ENCODE data around the gene SLC19A3. TPM values are rescaled to one million over a fixed set of nuclear protein-coding genes. Genes with fewer than 3 reads are reported as not detected.
"Not testable (repeated sequence)": the region's sequence is repeated elsewhere in the genome, so short reads cannot be mapped to it uniquely, and the experiment has no call there.

SLC19A3 gene
- total and polyA plus RNA-seq, 4 donors: 4.6 to 56.5 (median 19.5) TPM

DNA sequence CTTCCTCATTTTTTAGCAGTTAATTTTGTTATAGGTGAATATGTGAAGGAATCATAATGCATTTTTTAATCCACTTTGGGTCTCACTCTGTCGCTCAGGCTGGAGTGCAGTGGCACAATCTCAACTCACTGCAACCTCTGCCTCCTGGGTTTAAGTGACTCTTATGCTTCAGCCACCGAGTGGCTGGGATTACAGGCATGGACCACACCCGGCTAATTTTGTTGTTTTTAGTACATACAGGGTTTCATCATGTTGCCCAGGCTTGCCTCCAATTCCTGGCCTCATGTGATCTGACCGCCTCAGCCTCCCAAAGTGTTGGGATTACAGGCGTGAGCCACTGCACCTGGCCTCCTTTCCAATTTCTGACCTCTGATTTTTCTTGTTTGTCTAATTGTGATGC lies 33.6 kb downstream of the SLC19A3 start:
- no peaks in the 10 kb centered on the region for H3K27me3 ChIP-seq (ENCODE audit: control insufficient read depth in 3 of 3, insufficient read depth in 3 of 3, low read length in 2 of 3)
- TF ChIP-seq, protein P1, sequence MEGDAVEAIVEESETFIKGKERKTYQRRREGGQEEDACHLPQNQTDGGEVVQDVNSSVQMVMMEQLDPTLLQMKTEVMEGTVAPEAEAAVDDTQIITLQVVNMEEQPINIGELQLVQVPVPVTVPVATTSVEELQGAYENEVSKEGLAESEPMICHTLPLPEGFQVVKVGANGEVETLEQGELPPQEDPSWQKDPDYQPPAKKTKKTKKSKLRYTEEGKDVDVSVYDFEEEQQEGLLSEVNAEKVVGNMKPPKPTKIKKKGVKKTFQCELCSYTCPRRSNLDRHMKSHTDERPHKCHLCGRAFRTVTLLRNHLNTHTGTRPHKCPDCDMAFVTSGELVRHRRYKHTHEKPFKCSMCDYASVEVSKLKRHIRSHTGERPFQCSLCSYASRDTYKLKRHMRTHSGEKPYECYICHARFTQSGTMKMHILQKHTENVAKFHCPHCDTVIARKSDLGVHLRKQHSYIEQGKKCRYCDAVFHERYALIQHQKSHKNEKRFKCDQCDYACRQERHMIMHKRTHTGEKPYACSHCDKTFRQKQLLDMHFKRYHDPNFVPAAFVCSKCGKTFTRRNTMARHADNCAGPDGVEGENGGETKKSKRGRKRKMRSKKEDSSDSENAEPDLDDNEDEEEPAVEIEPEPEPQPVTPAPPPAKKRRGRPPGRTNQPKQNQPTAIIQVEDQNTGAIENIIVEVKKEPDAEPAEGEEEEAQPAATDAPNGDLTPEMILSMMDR (IDR thresholded peaks at IDR 0.05; ENCODE audit: control extremely low read depth, extremely low read depth): no peak
- H3K4me3 ChIP-seq: no peak overlapping the region
- peaks cover 0 to 4% (median 0%) of the 10 kb centered on the region in 4 donors for H3K9me3 ChIP-seq (ENCODE audit: control insufficient read depth in 4 of 4, insufficient read depth in 3 of 4, low read length in 3 of 4)
- no peak for ATAC-seq (ENCODE audit: insufficient read depth, low FRiP score)
- no peaks in the 10 kb centered on the region for H3K36me3 ChIP-seq (ENCODE audit: control insufficient read depth in 4 of 4, insufficient read depth in 4 of 4, low read length in 4 of 4)
- no peak overlapping the region for H3K27ac ChIP-seq (ENCODE audit: low read depth in 1 of 2, low read length in 1 of 2)
- H3K9ac ChIP-seq (ENCODE audit: insufficient read depth in 1 of 2, low read length in 2 of 2): no peak overlapping the region
- WGBS, 2 donors: 58 to 88% methylated on average over 5 of the region's 5 CpGs
- no peaks in the 10 kb centered on the region for H3K4me1 ChIP-seq (ENCODE audit: control insufficient read depth in 5 of 5, insufficient read depth in 5 of 5, low read length in 5 of 5)
- DNase-seq: no peak

DNA sequence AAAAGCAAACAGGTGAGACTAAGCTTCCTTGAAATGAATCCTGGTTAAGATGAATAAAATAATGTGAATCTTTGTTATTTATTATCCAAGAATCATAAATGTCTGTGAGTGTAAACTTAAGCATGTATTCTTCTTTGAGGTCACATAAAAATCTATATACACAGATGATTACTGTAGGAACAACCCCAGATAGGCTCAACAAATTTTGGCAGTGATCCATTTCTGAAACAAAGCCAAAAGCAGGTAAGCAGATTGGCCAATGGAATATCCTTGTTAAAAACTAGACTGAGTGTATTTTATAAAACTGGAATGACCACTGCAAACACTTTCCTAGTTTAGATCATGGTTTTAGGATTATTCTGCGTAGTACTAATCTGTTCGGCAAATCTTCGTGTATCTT lies 39.9 kb downstream of the SLC19A3 start:
- Histone ChIP-seq H3K9ac (ENCODE audit: insufficient read depth in 1 of 2, low read length in 2 of 2) (no peak overlapping the region), H3K27me3 (ENCODE audit: control insufficient read depth in 3 of 3, insufficient read depth in 3 of 3, low read length in 2 of 3) (no peaks in the 10 kb centered on the region), H3K4me1 (ENCODE audit: control insufficient read depth in 5 of 5, insufficient read depth in 5 of 5, low read length in 5 of 5) (no peaks in the 10 kb centered on the region), H3K27ac (ENCODE audit: low read depth in 1 of 2, low read length in 1 of 2) (no peak overlapping the region), H3K4me3 (no peak overlapping the region), H3K9me3 (ENCODE audit: control insufficient read depth in 4 of 4, insufficient read depth in 3 of 4, low read length in 3 of 4) (no peaks in the 10 kb centered on the region), H3K36me3 (ENCODE audit: control insufficient read depth in 4 of 4, insufficient read depth in 4 of 4, low read length in 4 of 4) (no peaks in the 10 kb centered on the region)
- TF ChIP-seq, protein P1 (IDR thresholded peaks at IDR 0.05; ENCODE audit: control extremely low read depth, extremely low read depth): no peak
- DNase-seq (no peak), ATAC-seq (ENCODE audit: insufficient read depth, low FRiP score) (no peak)
- 68 to 86% methylated on average over 3 of the region's 3 CpGs for WGBS, 2 donors

DNA sequence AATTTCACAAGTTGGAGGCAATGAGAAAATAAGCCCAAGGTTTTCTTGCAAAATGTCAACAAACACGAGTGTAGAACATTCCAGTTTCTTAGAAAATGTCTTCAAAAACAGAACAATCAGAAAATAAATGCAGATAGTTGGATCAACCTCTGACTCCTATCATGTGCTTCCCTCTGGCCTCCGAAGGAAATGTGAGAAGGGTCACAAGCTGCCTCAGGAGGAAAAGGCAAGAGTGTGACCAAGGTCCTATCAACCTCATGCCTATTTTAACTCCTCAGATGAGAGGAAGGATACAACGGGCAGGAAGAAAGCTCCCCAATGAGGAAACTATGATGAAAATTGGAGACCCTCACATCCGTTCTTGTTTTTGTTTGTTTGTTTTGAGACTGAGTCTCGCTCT lies 43.3 kb downstream of the SLC19A3 start:
- Histone ChIP-seq H3K4me1 (ENCODE audit: control insufficient read depth in 5 of 5, insufficient read depth in 5 of 5, low read length in 5 of 5) (peaks cover 0 to 4% (median 0%) of the 10 kb centered on the region in 5 donors), H3K36me3 (ENCODE audit: control insufficient read depth in 4 of 4, insufficient read depth in 4 of 4, low read length in 4 of 4) (no peaks in the 10 kb centered on the region)
- TF ChIP-seq, protein P1 (IDR thresholded peaks at IDR 0.05; ENCODE audit: control extremely low read depth, extremely low read depth): no peak

DNA sequence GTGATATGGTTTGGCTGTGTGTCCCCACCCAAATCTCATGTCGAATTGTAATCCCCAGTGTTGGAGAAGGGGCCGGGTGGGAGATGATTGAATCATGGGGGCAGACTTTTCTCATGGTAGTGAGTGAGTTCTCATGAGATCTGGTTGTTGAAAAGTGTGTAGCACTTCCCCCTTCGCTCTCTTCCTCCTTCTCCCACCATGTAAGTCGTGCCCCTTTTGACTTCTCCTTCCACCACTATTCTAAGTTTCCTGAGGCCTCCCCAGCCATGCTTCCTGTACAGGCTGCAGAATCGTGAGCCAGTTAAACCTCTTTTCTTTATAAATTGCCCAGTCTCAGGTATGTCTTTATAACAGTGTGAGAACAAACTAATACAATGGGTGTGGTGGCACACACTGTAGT lies 44.2 kb downstream of the SLC19A3 start:
- H3K9ac ChIP-seq (ENCODE audit: insufficient read depth in 1 of 2, low read length in 2 of 2); ATAC-seq (ENCODE audit: insufficient read depth, low FRiP score): not testable (repeated sequence)

More for the DNA sequence above, 43.3 kb downstream of the SLC19A3 start:
- DNase-seq: no peak
- ATAC-seq (ENCODE audit: insufficient read depth, low FRiP score): no peak
- no peak overlapping the region for H3K4me3 ChIP-seq
- WGBS, 2 donors: 62 to 72% methylated on average over 5 of the region's 5 CpGs
- no peak overlapping the region for H3K9ac ChIP-seq (ENCODE audit: insufficient read depth in 1 of 2, low read length in 2 of 2)
- H3K27ac ChIP-seq (ENCODE audit: low read depth in 1 of 2, low read length in 1 of 2): no peak overlapping the region
- H3K27me3 ChIP-seq (ENCODE audit: control insufficient read depth in 3 of 3, insufficient read depth in 3 of 3, low read length in 2 of 3): no peaks in the 10 kb centered on the region
- peaks cover 0 to 2% (median 0%) of the 10 kb centered on the region in 4 donors for H3K9me3 ChIP-seq (ENCODE audit: control insufficient read depth in 4 of 4, insufficient read depth in 3 of 4, low read length in 3 of 4)

More for the DNA sequence above, 44.2 kb downstream of the SLC19A3 start:
- H3K27me3 ChIP-seq (ENCODE audit: control insufficient read depth in 3 of 3, insufficient read depth in 3 of 3, low read length in 2 of 3); DNase-seq; H3K27ac ChIP-seq (ENCODE audit: low read depth in 1 of 2, low read length in 1 of 2); H3K36me3 ChIP-seq (ENCODE audit: control insufficient read depth in 4 of 4, insufficient read depth in 4 of 4, low read length in 4 of 4); H3K4me3 ChIP-seq; H3K9me3 ChIP-seq (ENCODE audit: control insufficient read depth in 4 of 4, insufficient read depth in 3 of 4, low read length in 3 of 4); H3K4me1 ChIP-seq (ENCODE audit: control insufficient read depth in 5 of 5, insufficient read depth in 5 of 5, low read length in 5 of 5): not testable (repeated sequence)
- 65 to 72% methylated on average over 5 of the region's 5 CpGs for WGBS, 2 donors

All from lung (tissue), 12 donors.